IMR-90 (cell line): ENCODE results near the gene KMT2D.

ENCODE experiments used
- BHLHE40 ChIP-seq: fragments of 150-350 bp; IDR thresholded peaks from 2 replicates; pipeline ENCODE4 v1.6.1; 2016; ENCODE audit warnings: mild to moderate bottlenecking, low read depth, low read length
- CEBPB ChIP-seq: IDR thresholded peaks from 2 replicates; pipeline ENCODE4 v1.6.1; 2012; ENCODE audit warnings: low read depth, low read length, improper control_type of control experiment
- CTCF ChIP-seq: conservative IDR thresholded peaks from 2 replicates; pipeline ENCODE4 v1.5.1; 2012; ENCODE audit warnings: mild to moderate bottlenecking, low read depth, low read length, improper control_type of control experiment
- MAFK ChIP-seq: IDR thresholded peaks from 2 replicates; pipeline ENCODE4 v1.6.1; 2012; ENCODE audit warnings: low read depth, low read length, improper control_type of control experiment
- MAZ ChIP-seq: IDR thresholded peaks from 2 replicates; pipeline ENCODE4 v1.6.1; 2012; ENCODE audit warnings: low read depth, mild to moderate bottlenecking, low read length, improper control_type of control experiment, moderate library complexity, borderline replicate concordance
- MXI1 ChIP-seq: IDR thresholded peaks from 2 replicates; pipeline ENCODE4 v1.6.1; 2012; ENCODE audit warnings: low read depth, mild to moderate bottlenecking, low read length, moderate library complexity, borderline replicate concordance
- POLR2A ChIP-seq: IDR thresholded peaks from 2 replicates; pipeline ENCODE4 v1.6.1; 2012; ENCODE audit warnings: mild to moderate bottlenecking, low read depth, low read length
- RAD21 ChIP-seq: IDR thresholded peaks from 2 replicates; pipeline ENCODE4 v1.6.1; 2012; ENCODE audit warnings: low read length, improper control_type of control experiment
- RFX5 ChIP-seq: IDR thresholded peaks from 2 replicates; pipeline ENCODE4 v1.8.0; 2012; ENCODE audit warnings: low read depth, mild to moderate bottlenecking, low read length, moderate library complexity
- TF ChIP-seq, protein P1 (sequence below): fragments of 150-350 bp; IDR thresholded peaks from 2 replicates; pipeline ENCODE4 v1.6.1; 2017; ENCODE audit warnings: mild to moderate bottlenecking, antibody characterized with exemption, low read length, low read depth

GRCh38 chr12:49093792-49094159 is 33.2 kb upstream of the KMT2D start:
- no peak for TF ChIP-seq BHLHE40
- no peak for TF ChIP-seq CTCF
- TF ChIP-seq, protein P1, sequence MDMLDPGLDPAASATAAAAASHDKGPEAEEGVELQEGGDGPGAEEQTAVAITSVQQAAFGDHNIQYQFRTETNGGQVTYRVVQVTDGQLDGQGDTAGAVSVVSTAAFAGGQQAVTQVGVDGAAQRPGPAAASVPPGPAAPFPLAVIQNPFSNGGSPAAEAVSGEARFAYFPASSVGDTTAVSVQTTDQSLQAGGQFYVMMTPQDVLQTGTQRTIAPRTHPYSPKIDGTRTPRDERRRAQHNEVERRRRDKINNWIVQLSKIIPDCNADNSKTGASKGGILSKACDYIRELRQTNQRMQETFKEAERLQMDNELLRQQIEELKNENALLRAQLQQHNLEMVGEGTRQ: no peak
- TF ChIP-seq POLR2A: no peak
- TF ChIP-seq MAZ: no peak
- no peak for TF ChIP-seq MAFK
- TF ChIP-seq MXI1: no peak
- TF ChIP-seq CEBPB: no peak
- TF ChIP-seq RFX5: no peak
- TF ChIP-seq RAD21: no peak
